HG03558 (cell line): ENCODE data around the gene DPYSL3.

Source experiments
- ATAC-seq: cut with Tn5 transposase; IDR thresholded peaks from one replicate; pipeline ENCODE4 v1.9.1; 2021; ENCODE audit warnings: moderate number of reproducible peaks; ENCODE audit not compliant: unreplicated experiment; ENCODE audit errors: extremely low read depth

The DPYSL3 gene

DNA sequence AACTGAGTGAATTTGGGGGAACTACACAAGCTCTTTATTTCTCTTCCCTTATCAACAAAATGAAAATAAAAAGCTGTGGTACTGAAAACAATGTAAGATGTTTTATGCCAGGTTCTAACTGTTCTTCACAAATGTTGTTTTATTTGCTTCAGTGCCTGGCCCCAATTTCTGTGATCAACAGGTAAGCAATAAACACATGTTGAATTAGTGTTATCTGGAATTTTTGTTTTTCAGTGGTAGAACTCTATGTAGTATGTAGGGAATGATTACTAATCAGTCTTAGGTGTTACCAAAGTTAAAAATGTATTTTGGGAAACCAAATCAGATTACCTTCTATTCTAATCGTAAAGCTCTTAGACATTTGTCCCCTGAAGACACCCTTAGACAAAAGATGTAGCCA is 7.5 kb upstream of the DPYSL3 start:
- no peak for ATAC-seq

DNA sequence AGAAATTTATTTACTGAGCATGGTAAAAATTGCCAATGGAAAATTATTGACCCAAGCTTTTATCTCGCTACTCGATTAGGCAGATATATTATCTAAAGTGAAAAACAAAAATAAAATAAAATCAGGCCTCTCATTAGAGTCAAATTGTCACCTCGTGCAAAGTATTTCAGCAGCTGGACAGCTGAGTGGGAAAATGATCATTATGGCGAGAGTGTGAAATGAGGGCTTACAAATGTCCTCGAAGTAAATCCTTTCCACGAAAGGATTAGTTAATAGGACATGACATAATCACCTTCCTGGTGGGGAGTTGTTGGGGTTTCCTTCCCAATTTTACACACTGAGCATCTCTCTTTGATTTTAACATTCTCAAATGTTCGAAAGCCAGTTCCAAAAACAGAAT is 5.4 kb upstream of the DPYSL3 start:
- no peak for ATAC-seq

DNA sequence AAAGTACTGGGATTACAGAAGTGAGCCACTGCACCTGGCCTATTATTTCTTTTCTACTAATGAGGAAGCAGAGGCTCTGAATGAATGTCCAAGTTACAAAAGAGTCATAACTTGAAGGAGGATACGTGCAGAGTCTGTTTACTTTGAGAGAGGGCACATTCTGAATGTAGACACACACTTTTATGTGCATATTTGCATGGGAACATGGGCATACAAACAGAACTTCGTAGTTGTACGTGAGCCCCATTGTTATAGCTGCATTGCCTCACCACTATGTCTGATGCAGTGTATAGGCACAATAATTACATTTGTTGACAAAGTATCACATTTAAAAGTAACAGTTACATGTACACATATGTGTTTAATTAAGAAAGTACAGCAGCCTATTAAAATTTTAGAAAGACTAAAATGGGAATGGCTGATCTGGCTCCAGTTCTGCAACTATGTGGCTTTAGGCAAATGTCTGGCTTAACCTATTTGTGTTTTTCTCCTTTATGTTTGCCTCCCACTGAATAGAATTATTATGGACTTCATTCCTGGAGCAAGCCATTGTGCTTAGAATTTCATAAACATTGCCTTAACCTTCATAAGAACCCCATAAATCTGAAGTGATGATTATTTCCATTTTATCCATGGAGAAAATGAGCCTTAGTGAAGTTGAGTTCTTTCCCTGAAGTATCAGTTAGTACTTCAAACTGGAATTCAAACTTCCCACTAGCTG is 3.0 kb upstream of the DPYSL3 start:
- ATAC-seq: no peak

DNA sequence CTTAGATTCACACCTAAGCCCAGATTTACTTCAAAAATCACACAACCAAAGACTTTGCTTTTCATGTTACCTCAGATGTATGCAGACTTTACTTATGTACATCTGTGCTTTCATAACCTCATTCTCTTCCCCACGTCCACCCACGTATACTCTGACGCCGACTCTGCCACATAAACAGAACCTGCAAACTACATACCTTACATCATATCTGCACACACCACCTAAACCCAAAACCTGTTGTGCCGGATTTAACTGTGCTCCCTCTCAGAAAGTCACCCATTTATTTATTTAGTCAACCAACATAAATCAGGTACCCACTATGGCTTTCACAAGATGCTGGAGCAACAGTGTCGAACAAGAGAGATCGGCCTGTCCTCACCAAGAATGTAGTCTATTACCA is 1.0 kb upstream of the DPYSL3 start:
- ATAC-seq: no peak

DNA sequence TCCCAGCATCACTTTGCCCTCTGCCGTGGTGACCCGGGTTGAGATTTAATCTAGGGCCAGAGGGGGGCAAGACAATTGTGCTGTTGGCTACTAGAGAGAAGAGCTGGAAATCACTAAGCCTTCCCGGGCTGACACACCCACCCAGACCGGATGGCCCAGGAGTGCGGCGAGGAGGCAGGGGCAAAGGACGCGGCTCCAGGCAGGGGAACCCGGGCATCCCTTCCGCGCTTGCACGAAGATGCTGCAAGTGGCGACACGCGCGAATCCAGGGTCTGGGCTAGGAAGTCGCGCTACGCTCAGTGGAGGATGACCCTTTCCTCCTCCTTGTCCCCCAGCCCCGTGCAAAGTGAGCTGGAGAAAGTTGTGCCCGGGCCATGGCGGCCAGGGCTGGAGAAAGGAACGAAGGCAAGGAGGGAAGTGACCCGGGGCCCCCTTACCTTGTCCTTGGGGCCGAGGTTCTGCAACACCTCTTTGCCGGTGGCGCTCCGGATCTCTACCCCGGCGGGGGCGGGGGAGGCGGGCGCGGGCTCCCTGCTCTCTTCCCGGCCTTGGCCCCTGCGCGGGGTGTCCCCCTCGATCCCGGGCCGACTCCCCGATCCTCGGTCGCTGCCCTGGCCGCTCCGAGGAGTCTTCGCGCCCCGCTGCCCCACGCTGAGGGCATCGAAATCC is 693 bp downstream of the DPYSL3 start:
- no peak for ATAC-seq

DNA sequence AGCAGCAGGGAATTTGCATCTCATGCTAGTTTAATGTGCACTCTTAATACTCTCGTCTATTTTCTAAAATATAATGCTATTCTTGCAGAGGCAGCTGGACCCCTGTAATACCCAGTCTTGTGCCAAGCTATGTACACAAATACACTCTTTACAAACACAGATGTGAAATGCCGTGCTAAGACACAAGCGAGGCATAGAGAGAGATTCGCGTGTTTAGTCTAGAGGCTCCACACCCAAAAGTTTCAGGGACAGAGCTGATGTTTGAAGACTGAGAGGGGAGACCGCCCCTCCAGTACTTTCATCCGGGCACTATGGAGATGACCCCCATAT is 1.2 kb downstream of the DPYSL3 start:
- ATAC-seq: no peak

DNA sequence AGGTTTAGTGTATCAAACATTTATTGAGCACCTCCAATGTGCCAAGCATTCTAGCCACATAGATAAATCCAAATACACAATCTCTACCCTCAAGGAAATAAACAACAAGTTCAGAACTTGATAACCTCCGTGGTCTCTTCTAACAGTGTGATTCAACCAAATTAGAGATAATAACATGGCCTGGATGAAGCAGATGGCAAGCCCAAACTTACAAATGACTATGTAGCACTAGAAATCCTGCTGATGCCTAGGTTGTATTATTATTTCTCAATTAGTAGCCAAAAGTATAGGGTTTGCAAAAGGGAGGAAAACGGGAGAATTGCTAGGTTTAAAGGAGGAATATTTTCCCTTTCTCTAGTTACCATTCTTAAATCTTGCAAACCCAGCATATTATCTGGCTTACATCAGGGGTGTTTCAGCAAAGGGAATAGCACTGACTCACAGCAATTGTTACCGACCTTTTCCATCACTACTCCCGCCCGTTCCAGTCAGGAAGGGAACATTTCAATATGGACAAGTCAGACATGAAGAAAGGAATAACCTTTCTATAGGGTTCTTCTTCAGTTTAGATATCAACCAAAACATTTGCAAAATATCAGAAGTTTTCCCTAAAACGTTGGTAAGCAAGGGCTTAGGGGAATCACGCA is 2.3 kb downstream of the DPYSL3 start:
- ATAC-seq: no peak

DNA sequence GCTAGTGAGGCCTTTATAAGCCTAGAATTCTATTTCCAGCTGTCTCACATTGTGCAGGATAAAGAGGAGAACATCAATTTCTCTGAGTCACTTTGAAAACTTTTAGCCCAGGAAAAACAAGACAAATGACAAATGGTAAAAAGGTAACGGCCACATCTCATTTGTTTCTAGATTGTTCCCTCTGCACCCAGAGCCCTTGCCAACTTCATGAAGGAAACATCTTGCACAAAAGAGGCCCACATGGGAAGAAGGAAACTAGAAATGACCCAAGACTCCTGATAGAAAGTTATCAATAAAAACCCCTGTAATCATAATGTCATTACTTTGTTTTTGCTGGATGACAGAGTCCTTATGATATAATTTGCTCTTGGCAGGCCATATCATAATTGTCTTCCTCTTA is 5.3 kb downstream of the DPYSL3 start:
- no peak for ATAC-seq

DNA sequence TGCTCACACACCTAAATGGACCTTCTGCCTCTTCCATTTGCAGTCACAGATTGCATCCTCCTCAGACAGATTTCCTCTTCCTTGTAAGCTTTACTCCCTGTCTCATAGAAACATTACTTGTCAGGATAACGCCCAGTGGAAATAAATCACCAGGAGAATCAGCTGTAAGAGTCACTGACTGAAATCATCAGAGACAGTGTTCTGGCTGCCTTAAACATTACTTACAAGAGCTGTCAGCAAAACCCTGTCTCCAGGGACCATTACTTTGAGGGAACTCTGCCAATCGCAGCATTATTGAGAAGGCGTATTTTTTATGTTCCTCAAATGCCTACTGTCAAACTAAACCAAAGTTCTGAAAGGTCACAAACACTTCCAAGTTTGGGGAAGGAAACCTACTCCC is 5.9 kb downstream of the DPYSL3 start:
- no peak for ATAC-seq

DNA sequence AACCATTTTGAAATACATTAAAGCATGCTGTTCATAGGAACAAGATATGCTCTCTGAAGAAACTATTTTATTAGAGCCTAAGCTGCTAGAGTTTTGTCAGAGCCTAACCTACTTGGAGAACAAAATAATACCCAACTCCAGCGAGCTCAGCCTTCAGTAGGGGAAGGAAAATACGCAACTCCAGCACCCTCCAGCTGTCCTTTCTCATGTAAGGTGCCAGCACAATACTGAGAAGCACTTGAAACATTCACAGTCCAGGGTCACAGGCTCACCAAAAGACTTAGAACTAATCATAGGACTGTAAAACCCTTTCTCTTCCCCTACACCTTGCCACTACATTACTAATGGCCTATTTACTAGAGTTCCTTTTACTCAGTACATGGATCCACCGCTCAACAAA is 18.9 kb downstream of the DPYSL3 start:
- ATAC-seq: no peak

DNA sequence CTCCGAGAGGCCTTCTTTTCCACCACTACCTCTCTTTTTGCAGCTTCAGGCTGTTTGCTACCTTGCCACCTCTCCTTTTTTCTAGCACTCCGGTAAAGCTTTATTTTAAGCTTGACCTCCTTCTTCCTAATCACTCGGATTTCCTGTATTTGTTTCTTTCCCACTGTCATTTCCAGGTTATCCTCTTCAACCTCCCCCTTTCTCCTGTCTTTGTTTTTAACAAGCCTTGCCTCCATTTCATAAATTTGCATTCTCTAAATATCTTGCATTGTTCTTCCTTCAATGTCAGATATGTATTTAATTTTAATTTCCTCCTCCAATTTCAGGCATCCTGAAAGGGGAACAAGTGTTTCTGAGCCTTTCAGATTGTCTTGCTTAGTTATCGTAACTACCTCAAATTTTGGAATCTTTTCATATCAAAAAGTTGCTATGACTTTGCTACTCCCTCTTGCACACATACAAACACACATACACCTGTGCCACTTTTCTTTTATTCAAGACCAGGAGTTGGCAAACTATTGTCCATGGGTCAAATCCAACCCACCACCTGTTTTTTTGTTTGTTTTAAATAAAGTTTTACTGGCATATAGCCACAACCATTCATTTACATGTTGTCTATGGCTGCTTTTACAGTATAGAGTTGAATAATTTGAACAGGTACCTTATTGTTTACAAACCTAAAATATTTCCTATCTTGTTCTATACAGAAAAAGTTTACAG is 22.7 kb downstream of the DPYSL3 start:
- no peak for ATAC-seq

DNA sequence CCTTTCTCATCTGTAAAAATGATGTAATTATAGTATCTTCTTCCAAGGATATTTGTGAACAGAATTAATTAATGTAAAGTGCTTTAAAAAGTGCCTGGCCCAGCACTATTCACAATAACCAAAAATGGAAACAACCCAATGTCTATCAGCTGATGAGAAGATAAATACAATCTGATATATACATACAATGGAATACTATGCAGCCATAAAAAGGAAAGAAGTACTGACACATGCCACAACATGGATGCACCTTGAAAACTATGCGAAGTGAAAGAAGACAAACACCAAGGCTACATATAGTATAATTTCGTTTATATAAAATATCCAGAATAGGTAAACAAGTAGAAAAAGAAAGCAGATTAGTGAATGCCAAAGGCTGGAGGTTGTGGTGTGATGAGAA is 24.1 kb downstream of the DPYSL3 start:
- no peak for ATAC-seq

DNA sequence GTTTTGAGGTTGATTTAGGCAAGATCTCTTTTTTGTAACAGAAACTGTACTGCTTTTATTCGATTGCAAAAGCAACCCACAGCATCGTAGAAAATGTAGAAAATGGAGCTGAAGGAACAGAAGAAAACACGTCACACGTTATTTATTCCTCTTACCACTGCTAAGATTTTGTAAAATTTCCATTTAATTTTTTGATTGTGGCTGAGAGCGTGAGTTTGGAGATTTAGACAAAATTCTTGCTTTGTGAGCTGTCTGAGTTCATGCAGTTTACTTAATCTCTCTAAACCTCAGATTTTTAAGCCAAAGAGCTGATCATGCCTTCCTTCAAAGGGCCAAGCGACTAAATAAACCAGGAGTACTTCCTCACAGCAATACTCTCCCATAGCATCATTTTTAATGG is 24.8 kb downstream of the DPYSL3 start:
- ATAC-seq: no peak

DNA sequence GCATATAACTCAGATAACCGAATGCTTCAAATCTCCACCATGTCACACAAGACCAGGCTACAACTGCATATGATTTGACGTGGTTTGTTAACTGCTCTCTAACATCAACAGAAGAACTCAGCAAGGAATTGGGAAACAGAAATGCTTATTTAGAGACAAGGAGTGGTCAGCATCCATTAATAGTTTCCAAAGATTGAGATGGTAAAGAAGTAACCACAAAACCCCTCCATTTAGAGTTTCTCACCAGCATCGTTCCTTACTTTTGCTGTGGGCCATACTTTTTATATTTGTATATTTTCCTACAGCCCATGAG is 25.2 kb downstream of the DPYSL3 start:
- no peak for ATAC-seq

DNA sequence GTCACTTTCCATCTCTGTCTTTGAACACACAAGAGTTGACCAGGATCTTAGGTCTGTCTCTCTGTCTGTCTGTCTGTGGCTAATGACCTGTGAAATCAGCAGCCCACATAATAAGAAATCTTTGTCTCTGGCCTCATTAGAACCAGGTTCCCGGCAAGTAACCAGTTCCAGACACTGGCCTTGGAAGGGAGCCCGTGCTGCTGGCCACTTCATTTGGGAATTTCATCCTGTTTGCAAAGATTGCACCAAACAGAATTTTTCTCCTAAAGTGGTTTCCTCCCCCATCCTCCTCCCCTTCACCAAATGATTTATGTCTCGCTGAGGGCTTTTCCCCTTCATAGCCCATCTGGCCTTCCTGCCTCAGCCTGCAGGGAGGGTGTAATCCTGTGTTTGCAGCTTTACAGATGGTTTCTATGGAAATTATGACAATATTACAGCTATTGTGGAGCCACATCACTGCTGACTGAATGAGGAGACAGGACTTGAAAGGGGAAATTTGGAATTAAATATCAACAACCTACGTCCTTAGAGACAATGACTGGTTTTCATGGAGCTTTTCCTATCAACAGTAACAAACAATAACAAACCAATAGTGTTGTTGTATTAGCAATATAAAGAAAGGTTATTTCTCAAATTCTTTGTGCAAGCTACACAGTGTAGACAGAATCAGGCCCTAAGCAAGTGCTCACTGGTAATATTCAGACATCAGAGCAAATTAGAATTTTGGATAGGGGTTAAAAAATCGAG is 25.7 kb downstream of the DPYSL3 start:
- ATAC-seq: no peak

DNA sequence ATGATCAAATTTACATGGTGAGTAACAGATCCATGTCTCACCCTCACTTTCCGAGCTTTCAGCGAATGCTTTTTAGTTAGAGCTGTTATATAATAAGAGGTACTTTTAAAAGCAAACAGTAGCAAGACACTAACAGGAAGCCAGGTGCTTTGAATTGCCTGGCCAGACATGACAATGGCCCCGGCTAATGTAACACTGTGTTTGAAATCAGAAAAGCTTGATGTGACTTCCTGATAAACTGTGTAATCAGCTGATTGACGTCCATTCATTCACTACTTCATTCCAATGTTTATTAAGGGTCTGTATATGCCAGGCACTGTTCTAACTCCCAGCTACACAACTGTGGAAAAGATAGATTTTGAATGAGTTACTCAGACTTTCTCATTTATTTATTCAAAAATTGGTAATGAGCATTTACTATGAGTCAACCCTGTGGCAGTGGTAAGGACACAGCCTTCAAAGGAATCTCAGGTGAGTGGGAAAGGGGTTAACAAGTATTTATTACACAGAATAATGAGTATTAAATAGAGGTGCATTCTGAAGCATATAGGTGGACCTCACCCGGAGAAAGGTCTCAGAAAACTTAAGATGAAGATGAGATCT is 26.6 kb downstream of the DPYSL3 start:
- ATAC-seq: no peak

DNA sequence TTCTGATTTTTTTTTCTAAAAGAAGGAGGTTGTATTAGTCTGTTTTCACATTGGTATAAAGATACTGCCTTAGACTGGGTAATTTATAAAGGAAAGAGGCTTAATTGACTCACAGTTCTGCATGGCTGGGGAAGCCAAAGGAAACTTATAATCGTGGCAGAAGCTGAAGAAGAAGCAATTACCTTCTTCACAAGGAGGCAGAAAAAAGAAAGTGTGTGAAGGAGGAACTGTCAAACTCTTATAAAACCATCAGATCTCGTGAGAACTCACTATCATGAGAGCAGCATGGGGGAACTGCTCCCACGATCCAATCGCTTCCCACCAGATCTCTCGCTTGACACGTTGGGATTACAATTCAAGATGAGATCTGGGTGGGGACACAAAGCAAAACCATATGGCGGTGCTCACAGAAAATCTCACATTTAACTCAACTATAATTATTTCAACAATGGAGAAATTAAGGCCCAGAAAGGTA is 27.1 kb downstream of the DPYSL3 start:
- no peak for ATAC-seq

DNA sequence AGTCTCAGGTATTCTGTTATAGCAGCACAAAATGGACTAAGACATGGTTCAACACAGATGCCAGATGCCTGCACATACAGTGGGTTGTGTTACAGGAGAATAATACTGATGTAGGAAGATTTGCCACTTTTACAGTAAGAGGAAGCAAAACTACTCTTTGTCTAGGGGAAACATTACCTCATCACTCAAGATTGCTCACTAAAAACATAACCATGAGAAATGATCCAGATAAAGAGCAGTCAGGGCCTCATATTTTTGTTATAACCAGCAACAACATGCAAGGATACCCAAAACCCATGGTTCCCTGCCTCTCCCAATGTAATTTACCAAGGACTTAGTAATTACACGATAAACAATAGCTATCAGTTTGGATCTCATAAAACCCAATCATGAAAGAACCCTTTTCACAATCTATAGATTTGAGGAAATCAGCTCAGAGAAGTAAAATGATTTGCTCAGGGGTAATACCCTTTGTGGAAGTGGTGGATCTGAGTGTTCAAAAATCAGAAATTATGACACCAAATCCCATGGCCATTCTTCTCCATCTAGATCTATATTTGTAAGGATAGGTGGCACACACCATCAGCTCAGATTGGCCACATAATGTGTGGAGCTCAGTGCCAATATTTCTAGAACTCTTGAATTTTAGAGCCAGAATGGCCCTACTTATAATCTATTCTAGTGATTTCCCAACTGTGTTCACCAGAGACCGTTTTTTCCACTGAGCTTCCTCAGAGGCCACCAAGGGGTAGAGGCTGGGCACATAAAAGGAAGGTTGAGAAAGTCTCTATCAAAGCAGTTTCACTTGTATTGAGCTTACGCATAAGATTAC is 27.8 kb downstream of the DPYSL3 start:
- peak; percentile 34 for ATAC-seq

DNA sequence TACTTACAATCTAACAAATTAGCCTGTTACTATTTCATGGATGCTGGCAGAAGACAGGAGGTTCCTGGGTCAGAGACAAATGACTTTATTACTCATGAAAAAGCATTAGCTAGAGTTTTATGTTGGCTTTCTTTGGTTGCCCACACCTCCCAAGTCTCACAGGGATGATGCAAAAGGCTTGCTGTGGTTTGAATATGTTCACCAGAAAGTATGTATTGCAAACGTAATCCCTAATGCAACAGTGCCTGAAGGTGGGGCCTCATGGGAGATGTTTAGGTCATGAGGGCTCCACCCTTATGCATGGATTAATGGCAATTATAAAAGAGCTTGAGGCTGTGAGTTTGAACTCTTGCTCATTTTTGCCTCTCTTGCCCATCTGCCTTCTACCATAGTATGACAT is 28.5 kb downstream of the DPYSL3 start:
- ATAC-seq: no peak
